HG02852 (cell line): ENCODE measurements around the gene PLCH1.
"Not testable (repeated sequence)": the region's sequence is repeated elsewhere in the genome, so short reads cannot be mapped to it uniquely, and the experiment has no call there.

ENCODE experiments used
- ATAC-seq: cut with Tn5 transposase; IDR thresholded peaks from one replicate; pipeline ENCODE4 v1.9.1; 2021; ENCODE audit warnings: mild to moderate bottlenecking, moderate library complexity; ENCODE audit not compliant: unreplicated experiment

The PLCH1 gene

GRCh38 chr3:155617346-155617925 is 127.4 kb downstream of the PLCH1 start:
- ATAC-seq = no peak

- not testable (repeated sequence) for ATAC-seq
Observed at GRCh38 chr3:155615141-155615540, 129.7 kb downstream of the PLCH1 start.

GRCh38 chr3:155614410-155614809 is 130.5 kb downstream of the PLCH1 start:
- ATAC-seq = not testable (repeated sequence)

GRCh38 chr3:155611456-155611855 is 133.4 kb downstream of the PLCH1 start:
- ATAC-seq = no peak

- no peak for ATAC-seq
Observed at GRCh38 chr3:155609586-155609985, 135.3 kb downstream of the PLCH1 start.

GRCh38 chr3:155608228-155608920 is 136.5 kb downstream of the PLCH1 start:
- no peak for ATAC-seq

- ATAC-seq = no peak
Observed at GRCh38 chr3:155607761-155608160, 137.1 kb downstream of the PLCH1 start.

- ATAC-seq = no peak
Observed at GRCh38 chr3:155605571-155605970, 139.3 kb downstream of the PLCH1 start.

GRCh38 chr3:155604967-155605366 is 139.9 kb downstream of the PLCH1 start:
- ATAC-seq = no peak

GRCh38 chr3:155604126-155604525 is 140.7 kb downstream of the PLCH1 start:
- no peak for ATAC-seq

- ATAC-seq = no peak
Observed at GRCh38 chr3:155603302-155603701, 141.6 kb downstream of the PLCH1 start.

GRCh38 chr3:155602307-155602706 is 142.6 kb downstream of the PLCH1 start:
- ATAC-seq = no peak

GRCh38 chr3:155598671-155599070 is 146.2 kb downstream of the PLCH1 start:
- ATAC-seq = no peak

- ATAC-seq = no peak
Observed at GRCh38 chr3:155596615-155597014, 148.3 kb downstream of the PLCH1 start.

GRCh38 chr3:155595371-155595770 is 149.5 kb downstream of the PLCH1 start:
- no peak for ATAC-seq

- ATAC-seq = no peak
Observed at GRCh38 chr3:155594526-155595187, 150.2 kb downstream of the PLCH1 start.

- ATAC-seq = no peak
Observed at GRCh38 chr3:155587581-155587980, 157.3 kb downstream of the PLCH1 start.

GRCh38 chr3:155585384-155585783 is 159.5 kb downstream of the PLCH1 start:
- no peak for ATAC-seq

GRCh38 chr3:155581579-155581978 is 163.3 kb downstream of the PLCH1 start:
- no peak for ATAC-seq

GRCh38 chr3:155572085-155572484 is 172.8 kb downstream of the PLCH1 start:
- no peak for ATAC-seq

- no peak for ATAC-seq
Observed at GRCh38 chr3:155568295-155568694, 176.6 kb downstream of the PLCH1 start.

- no peak for ATAC-seq
Observed at GRCh38 chr3:155560594-155560993, 184.3 kb downstream of the PLCH1 start.
